ENCODE measurements around the gene LRFN4. TPM values are rescaled to one million over a fixed set of nuclear protein-coding genes. Genes with fewer than 3 reads are reported as not detected.

LRFN4 gene
- total and polyA plus RNA-seq, 10 of the 15 experiments (the other 5 are each of a cell fraction or from before 2014, with no cell fraction given), result 0.03 to 43.8 (median 4.9) TPM

DNA sequence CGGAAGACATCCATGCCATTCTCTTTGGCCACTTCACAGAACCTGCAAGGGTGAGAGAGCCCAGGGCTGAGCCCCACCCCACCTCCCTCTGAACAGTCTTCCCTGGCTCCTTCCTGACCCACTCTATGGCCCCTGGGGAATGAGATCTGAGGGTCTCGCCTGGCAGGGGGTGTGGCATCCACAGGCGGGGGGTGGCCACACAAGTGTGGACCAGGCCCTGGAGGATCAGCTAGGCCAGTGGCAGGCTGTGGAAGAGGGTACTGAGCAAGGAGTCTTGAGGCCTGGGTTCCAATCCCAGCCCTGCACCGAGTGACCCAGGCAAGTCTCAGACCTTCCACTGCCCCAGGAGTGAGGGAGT is 5.6 kb upstream of the LRFN4 start (continued):
- TF ChIP-seq, protein P1, sequence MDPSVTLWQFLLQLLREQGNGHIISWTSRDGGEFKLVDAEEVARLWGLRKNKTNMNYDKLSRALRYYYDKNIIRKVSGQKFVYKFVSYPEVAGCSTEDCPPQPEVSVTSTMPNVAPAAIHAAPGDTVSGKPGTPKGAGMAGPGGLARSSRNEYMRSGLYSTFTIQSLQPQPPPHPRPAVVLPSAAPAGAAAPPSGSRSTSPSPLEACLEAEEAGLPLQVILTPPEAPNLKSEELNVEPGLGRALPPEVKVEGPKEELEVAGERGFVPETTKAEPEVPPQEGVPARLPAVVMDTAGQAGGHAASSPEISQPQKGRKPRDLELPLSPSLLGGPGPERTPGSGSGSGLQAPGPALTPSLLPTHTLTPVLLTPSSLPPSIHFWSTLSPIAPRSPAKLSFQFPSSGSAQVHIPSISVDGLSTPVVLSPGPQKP (IDR thresholded peaks at IDR 0.05; ENCODE audit: low read depth, low read length), result no peak
- TF ChIP-seq PAX8 (IDR thresholded peaks at IDR 0.05), result no peak
- no peak for TF ChIP-seq ZNF622 (IDR thresholded peaks at IDR 0.05)
- no peak for TF ChIP-seq CHD4 (IDR thresholded peaks at IDR 0.05)
- TF ChIP-seq MXI1 (IDR thresholded peaks at IDR 0.05; ENCODE audit: low read depth, low read length), result no peak
- no peak for TF ChIP-seq MYB (IDR thresholded peaks at IDR 0.05; ENCODE audit: borderline replicate concordance, low read depth, low read length)
- no peak for TF ChIP-seq MTA3 (IDR thresholded peaks at IDR 0.05; ENCODE audit: borderline replicate concordance, low read length)
- no peak for TF ChIP-seq FOS (IDR thresholded peaks at IDR 0.05; ENCODE audit: borderline replicate concordance, extremely low read depth, insufficient read length)
- TF ChIP-seq POLR2AphosphoS5 (IDR thresholded peaks at IDR 0.05; ENCODE audit: low read length), result no peak
- no peak for TF ChIP-seq IKZF2 (IDR thresholded peaks at IDR 0.05)
- TF ChIP-seq CREM (IDR thresholded peaks at IDR 0.05; ENCODE audit: low read depth), result no peak

DNA sequence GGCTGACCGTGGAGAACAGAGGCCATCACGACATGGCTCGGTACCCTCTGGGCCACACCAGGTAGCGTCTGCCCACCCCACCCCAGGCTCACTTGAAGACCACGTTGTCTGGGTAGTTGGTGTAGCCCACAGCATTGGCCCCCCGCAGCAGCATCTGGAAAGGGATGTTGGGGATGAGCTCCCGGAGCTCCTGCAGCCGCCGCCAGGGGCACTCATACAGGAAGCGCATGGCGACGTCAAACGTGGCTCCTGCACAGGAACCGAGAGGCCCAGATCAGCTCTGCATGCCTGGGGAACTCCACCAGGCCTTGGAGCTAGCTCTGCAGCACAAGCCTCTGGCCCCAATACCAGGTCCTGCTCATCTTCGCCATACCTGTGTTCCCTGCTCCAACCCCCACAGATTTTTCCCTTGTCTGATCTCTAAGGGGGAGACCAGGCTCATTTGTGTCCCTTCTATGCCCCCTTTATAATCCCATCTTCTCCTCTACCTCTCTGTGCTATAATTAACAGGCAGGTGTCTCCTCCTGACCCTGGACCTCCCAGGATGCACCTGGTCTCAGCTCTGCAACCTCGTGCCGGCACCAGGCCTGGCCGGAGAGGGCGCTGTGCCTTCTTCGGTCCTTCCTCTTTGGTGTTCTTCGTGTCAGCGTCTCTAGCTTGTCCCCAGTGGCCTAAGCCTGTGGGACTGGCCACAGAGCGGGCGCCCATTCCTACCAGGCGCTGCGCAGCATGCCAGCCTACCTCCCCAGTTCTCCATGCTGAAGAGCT is 5.0 kb upstream of the LRFN4 start:
- ATAC-seq, result peak; percentile 5; the same call in 1 of the 3 replicates
- RAD21 ChIA-PET (ENCODE audit: unreplicated experiment), result no interaction called here
- POLR2A ChIA-PET, result interaction anchor here (0.7 kb wide), 1 partner anchor 9 kb away, joined by 4 read pairs; the partner anchor contains the start of gene RCE1
- 41% methylated on average over 26 of the region's 26 CpGs for WGBS (ENCODE audit: insufficient coverage, insufficient replicate concordance, low lambda C conversion rate, missing lambda C conversion rate)
- BruUV-seq (replicated peaks), result no TSS peak
- SMC1A ChIA-PET (ENCODE audit: uncharacterized antibody, unreplicated experiment), result no interaction called here
- Histone ChIP-seq H3K36me3 (ENCODE audit: control insufficient read depth in 2 of 2, insufficient read depth in 2 of 2, low read length in 1 of 2) (peaks cover 0 to under 1% of the 10 kb centered on the region in 2 experiments; a peak in 2 of 4 replicates), H4K20me1 (ENCODE audit: control insufficient read depth, insufficient read depth) (no peaks in the 10 kb centered on the region), H3K4me1 (ENCODE audit: control insufficient read depth, insufficient read depth, low read length) (peaks cover 6% of the 10 kb centered on the region), H3K27me3 (replicated peaks in 1 of 2; ENCODE audit: control insufficient read depth in 2 of 2, insufficient read depth in 2 of 2, low read length in 1 of 2) (no peaks in the 10 kb centered on the region), H3K27ac (ENCODE audit: control insufficient read depth, insufficient read depth) (no peak overlapping the region), H3K9ac (ENCODE audit: control insufficient read depth, insufficient read depth, low read length) (0 out of 2 replicates have a peak overlapping the region, but pooled peaks have one; percentile 27), H3K4me3 (no peak overlapping the region), H3K79me2 (ENCODE audit: control insufficient read depth, insufficient read depth, low read length) (0 out of 2 replicates have a peak, but pooled peaks cover 2% of the 10 kb centered on the region), H3K4me2 (ENCODE audit: control insufficient read depth, insufficient read depth) (no peak overlapping the region), H2AFZ (ENCODE audit: control insufficient read depth, low read depth, low read length) (peak overlapping the region; percentile 63), H3K9me3 (replicated peaks; ENCODE audit: control insufficient read depth, insufficient read depth, low read length) (no peaks in the 10 kb centered on the region)
- intact Hi-C loops (cut with micrococcal nuclease; ENCODE audit: unreplicated experiment), result no loop called here
- in situ Hi-C loops (cut with MboI), result no loop called here
- no peak for TF ChIP-seq ATF7 (IDR thresholded peaks at IDR 0.05; ENCODE audit: low read depth)
- TF ChIP-seq SPI1 (IDR thresholded peaks at IDR 0.05; ENCODE audit: borderline replicate concordance, insufficient read depth, low read depth, low read length), result peak; percentile 2; the same call in 1 of the 2 replicates
- TF ChIP-seq POLR2A (IDR thresholded peaks at IDR 0.05; ENCODE audit: low read depth, low read length), result peak; percentile 50; the same call in 1 of the 2 replicates
- TF ChIP-seq, protein P2, sequence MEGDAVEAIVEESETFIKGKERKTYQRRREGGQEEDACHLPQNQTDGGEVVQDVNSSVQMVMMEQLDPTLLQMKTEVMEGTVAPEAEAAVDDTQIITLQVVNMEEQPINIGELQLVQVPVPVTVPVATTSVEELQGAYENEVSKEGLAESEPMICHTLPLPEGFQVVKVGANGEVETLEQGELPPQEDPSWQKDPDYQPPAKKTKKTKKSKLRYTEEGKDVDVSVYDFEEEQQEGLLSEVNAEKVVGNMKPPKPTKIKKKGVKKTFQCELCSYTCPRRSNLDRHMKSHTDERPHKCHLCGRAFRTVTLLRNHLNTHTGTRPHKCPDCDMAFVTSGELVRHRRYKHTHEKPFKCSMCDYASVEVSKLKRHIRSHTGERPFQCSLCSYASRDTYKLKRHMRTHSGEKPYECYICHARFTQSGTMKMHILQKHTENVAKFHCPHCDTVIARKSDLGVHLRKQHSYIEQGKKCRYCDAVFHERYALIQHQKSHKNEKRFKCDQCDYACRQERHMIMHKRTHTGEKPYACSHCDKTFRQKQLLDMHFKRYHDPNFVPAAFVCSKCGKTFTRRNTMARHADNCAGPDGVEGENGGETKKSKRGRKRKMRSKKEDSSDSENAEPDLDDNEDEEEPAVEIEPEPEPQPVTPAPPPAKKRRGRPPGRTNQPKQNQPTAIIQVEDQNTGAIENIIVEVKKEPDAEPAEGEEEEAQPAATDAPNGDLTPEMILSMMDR (IDR thresholded peaks at IDR 0.05 in 2 of 3, conservative IDR thresholded peaks at IDR 0.05 in 1 of 3; ENCODE audit: control insufficient read depth in 2 of 3, extremely low read depth in 1 of 3, insufficient read depth in 1 of 3, low read depth in 3 of 3, low read length in 3 of 3), result peak; percentile 16 to 54 (median 46)
- TF ChIP-seq, protein P3, sequence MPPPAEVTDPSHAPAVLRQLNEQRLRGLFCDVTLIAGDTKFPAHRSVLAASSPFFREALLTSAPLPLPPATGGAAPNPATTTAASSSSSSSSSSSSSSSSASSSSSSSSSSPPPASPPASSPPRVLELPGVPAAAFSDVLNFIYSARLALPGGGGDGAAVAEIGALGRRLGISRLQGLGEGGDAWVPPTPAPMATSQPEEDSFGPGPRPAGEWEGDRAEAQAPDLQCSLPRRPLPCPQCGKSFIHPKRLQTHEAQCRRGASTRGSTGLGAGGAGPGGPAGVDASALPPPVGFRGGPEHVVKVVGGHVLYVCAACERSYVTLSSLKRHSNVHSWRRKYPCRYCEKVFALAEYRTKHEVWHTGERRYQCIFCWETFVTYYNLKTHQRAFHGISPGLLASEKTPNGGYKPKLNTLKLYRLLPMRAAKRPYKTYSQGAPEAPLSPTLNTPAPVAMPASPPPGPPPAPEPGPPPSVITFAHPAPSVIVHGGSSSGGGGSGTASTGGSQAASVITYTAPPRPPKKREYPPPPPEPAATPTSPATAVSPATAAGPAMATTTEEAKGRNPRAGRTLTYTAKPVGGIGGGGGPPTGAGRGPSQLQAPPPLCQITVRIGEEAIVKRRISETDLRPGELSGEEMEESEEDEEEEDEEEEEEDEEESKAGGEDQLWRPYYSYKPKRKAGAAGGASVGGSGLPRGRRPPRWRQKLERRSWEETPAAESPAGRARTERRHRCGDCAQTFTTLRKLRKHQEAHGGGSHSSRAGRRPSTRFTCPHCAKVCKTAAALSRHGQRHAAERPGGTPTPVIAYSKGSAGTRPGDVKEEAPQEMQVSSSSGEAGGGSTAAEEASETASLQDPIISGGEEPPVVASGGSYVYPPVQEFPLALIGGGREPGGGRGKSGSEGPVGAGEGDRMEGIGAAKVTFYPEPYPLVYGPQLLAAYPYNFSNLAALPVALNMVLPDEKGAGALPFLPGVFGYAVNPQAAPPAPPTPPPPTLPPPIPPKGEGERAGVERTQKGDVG (CRISPR knock-in tag; IDR thresholded peaks at IDR 0.05), result no peak
- CTCF ChIA-PET, result interaction anchor here (0.6 to 1.2 kb wide), 3 partner anchors 8 to 465 kb away, joined by 3 to 5 read pairs (median 5); no protein-coding TSS in a partner anchor
- no peak for FAIRE-seq
- no peak for DNase-seq (ENCODE audit: low read depth, low spot score)
